Measurements from ENCODE around the gene SATB1. TPM values are rescaled to one million over a fixed set of nuclear protein-coding genes. Genes with fewer than 3 reads are reported as not detected.
"Not testable (repeated sequence)": the region's sequence is repeated elsewhere in the genome, so short reads cannot be mapped to it uniquely, and the experiment has no call there.

The SATB1 gene
- total and polyA plus RNA-seq, 2 of the 4 experiments (the other 2 are of a cell fraction) = 7.5 to 10.7 TPM

DNA sequence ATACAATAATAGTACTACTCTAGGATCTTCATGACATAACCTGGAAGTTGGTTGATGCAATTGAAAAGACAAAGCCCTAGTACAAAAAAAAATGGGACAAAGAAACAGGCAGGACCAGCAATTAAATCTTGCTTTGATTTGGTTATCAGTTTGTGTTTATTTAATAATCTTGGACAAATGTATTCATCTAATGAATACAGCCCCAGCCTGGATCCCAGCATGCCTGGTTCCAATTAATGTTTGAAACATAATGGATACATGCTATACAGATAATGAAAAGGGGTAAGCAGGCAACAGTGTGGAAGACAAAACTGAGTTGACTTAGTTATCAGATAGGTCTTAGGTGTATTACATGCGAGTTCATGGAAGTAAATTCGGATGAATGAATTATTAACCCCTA, 29.6 kb upstream of the SATB1 start:
- dilution Hi-C loops (cut with HindIII; ENCODE audit: low sequenced_read_pairs, unreplicated experiment) = no loop called here
- H2BK120ac ChIP-seq (ENCODE audit: low read depth, low read length) = no peak overlapping the region
- no peak overlapping the region for H3K4me3 ChIP-seq (ENCODE audit: insufficient read depth, low read depth, low read length)
- H3K27me3 ChIP-seq (ENCODE audit: control insufficient read depth, insufficient read depth, low read length) = no peaks in the 10 kb centered on the region
- H3K36me3 ChIP-seq (ENCODE audit: control insufficient read depth, insufficient read depth, low read length) = no peaks in the 10 kb centered on the region
- no peak for ATAC-seq (ENCODE audit: low read depth)
- WGBS, 2 experiments (ENCODE audit: extremely low coverage in 2 of 2, insufficient read length in 1 of 2) = no CpG with 5 or more reads among the region's 2 CpGs
- H2AK5ac ChIP-seq (ENCODE audit: low read depth, low read length) = no peak overlapping the region
- ChIA-PET CTCF (no interaction called here), POLR2A (ENCODE audit: unreplicated experiment) (no interaction called here)
- H3K79me1 ChIP-seq (ENCODE audit: low read depth in 1 of 2, low read length in 2 of 2) = no peaks in the 10 kb centered on the region
- no peak overlapping the region for H3K4ac ChIP-seq (ENCODE audit: low read depth, low read length)
- H2AFZ ChIP-seq (replicated peaks; ENCODE audit: low read length, poor library complexity) = no peak overlapping the region
- no peak overlapping the region for H4K8ac ChIP-seq (ENCODE audit: low read depth in 2 of 2, low read length in 2 of 2)
- H3K4me1 ChIP-seq (ENCODE audit: control insufficient read depth, insufficient read depth, low read length) = no peaks in the 10 kb centered on the region
- H2BK15ac ChIP-seq (ENCODE audit: low read depth, low read length) = no peak overlapping the region
- H2BK5ac ChIP-seq (ENCODE audit: low read depth, low read length, poor library complexity, severe bottlenecking) = no peak overlapping the region
- no peak overlapping the region for H3K4me2 ChIP-seq (ENCODE audit: low read depth, low read length)
- no peak for TF ChIP-seq POLR2A (IDR thresholded peaks at IDR 0.05; ENCODE audit: low read depth, low read length)
- TF ChIP-seq, protein P1, sequence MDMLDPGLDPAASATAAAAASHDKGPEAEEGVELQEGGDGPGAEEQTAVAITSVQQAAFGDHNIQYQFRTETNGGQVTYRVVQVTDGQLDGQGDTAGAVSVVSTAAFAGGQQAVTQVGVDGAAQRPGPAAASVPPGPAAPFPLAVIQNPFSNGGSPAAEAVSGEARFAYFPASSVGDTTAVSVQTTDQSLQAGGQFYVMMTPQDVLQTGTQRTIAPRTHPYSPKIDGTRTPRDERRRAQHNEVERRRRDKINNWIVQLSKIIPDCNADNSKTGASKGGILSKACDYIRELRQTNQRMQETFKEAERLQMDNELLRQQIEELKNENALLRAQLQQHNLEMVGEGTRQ (IDR thresholded peaks at IDR 0.05; ENCODE audit: low read depth, low read length) = no peak
- TF ChIP-seq RAD21 (IDR thresholded peaks at IDR 0.05; ENCODE audit: low read length) = no peak
- TF ChIP-seq MAZ (IDR thresholded peaks at IDR 0.05; ENCODE audit: borderline replicate concordance, low read depth, low read length) = no peak
- no peak for TF ChIP-seq FOS (IDR thresholded peaks at IDR 0.05; ENCODE audit: low read depth, low read length)
- TF ChIP-seq, protein P2, sequence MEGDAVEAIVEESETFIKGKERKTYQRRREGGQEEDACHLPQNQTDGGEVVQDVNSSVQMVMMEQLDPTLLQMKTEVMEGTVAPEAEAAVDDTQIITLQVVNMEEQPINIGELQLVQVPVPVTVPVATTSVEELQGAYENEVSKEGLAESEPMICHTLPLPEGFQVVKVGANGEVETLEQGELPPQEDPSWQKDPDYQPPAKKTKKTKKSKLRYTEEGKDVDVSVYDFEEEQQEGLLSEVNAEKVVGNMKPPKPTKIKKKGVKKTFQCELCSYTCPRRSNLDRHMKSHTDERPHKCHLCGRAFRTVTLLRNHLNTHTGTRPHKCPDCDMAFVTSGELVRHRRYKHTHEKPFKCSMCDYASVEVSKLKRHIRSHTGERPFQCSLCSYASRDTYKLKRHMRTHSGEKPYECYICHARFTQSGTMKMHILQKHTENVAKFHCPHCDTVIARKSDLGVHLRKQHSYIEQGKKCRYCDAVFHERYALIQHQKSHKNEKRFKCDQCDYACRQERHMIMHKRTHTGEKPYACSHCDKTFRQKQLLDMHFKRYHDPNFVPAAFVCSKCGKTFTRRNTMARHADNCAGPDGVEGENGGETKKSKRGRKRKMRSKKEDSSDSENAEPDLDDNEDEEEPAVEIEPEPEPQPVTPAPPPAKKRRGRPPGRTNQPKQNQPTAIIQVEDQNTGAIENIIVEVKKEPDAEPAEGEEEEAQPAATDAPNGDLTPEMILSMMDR (conservative IDR thresholded peaks at IDR 0.05; ENCODE audit: low read depth, low read length) = no peak
- in situ Hi-C loops (cut with MboI; ENCODE audit: low sequenced_read_pairs) = no loop called here
- H3K23ac ChIP-seq (ENCODE audit: low read depth, low read length) = no peak overlapping the region
- BruUV-seq (replicated peaks) = no TSS peak
- no peak overlapping the region for H3K14ac ChIP-seq (replicated peaks; ENCODE audit: low read depth, low read length)
- no peak overlapping the region for H2BK20ac ChIP-seq (ENCODE audit: low read depth, low read length)
- H2AK9ac ChIP-seq (replicated peaks; ENCODE audit: low read depth, low read length, poor library complexity) = no peak overlapping the region
- H4K91ac ChIP-seq (ENCODE audit: insufficient read depth, low read depth, low read length) = no peak overlapping the region
- H4K20me1 ChIP-seq (ENCODE audit: insufficient read depth, low read length) = no peaks in the 10 kb centered on the region
- H4K5ac ChIP-seq (ENCODE audit: low read depth, low read length) = no peak overlapping the region
- no peak overlapping the region for H3K18ac ChIP-seq (ENCODE audit: low read depth, low read length)
- intact Hi-C loops (cut with micrococcal nuclease) = no loop called here
- no peak for DNase-seq
- no peak overlapping the region for H3K56ac ChIP-seq (ENCODE audit: extremely low read depth, insufficient read depth, low read length)
- H3K27ac ChIP-seq (ENCODE audit: insufficient read depth, low read length) = no peak overlapping the region
- H3K9me1 ChIP-seq (ENCODE audit: insufficient read depth, low read length) = no peaks in the 10 kb centered on the region
- H3K9me3 ChIP-seq (ENCODE audit: control insufficient read depth, insufficient read depth, low read length) = no peaks in the 10 kb centered on the region
- no peak overlapping the region for H3K9ac ChIP-seq (ENCODE audit: low read depth, low read length)

DNA sequence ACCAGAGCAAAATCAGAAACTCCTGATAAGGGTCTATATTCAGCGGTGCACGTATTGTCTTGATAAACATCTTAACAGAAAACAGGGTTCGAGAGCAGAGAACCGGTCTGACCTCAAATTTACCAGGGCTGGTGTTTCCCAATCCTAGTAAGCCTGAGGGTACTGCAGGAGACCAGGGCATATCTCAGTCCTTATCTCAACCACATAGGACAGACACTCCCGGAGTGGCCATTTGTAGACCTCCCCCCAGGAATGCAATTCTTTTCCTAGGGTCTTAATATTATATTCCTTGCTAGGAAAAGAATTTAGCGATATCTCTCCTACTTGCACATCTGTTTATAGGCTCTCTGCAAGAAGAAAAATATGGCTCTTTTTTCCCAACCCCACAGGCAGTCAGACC, 24.5 kb upstream of the SATB1 start:
- H2AFZ ChIP-seq (replicated peaks; ENCODE audit: low read length, poor library complexity); in situ Hi-C loops (cut with MboI; ENCODE audit: low sequenced_read_pairs); H3K56ac ChIP-seq (ENCODE audit: extremely low read depth, insufficient read depth, low read length); H4K5ac ChIP-seq (ENCODE audit: low read depth, low read length); H3K9me3 ChIP-seq (ENCODE audit: control insufficient read depth, insufficient read depth, low read length); H3K23ac ChIP-seq (ENCODE audit: low read depth, low read length); H3K27ac ChIP-seq (ENCODE audit: insufficient read depth, low read length); H3K4ac ChIP-seq (ENCODE audit: low read depth, low read length); H4K20me1 ChIP-seq (ENCODE audit: insufficient read depth, low read length); dilution Hi-C loops (cut with HindIII; ENCODE audit: low sequenced_read_pairs, unreplicated experiment); H4K8ac ChIP-seq (ENCODE audit: low read depth in 2 of 2, low read length in 2 of 2); CTCF ChIA-PET; BruUV-seq (replicated peaks); POLR2A ChIA-PET (ENCODE audit: unreplicated experiment); H2BK15ac ChIP-seq (ENCODE audit: low read depth, low read length); H3K9ac ChIP-seq (ENCODE audit: low read depth, low read length); H4K91ac ChIP-seq (ENCODE audit: insufficient read depth, low read depth, low read length); H3K4me1 ChIP-seq (ENCODE audit: control insufficient read depth, insufficient read depth, low read length); H3K79me1 ChIP-seq (ENCODE audit: low read depth in 1 of 2, low read length in 2 of 2); H2BK120ac ChIP-seq (ENCODE audit: low read depth, low read length); DNase-seq; H2BK5ac ChIP-seq (ENCODE audit: low read depth, low read length, poor library complexity, severe bottlenecking); H3K14ac ChIP-seq (replicated peaks; ENCODE audit: low read depth, low read length); H2BK20ac ChIP-seq (ENCODE audit: low read depth, low read length); ATAC-seq (ENCODE audit: low read depth); H3K4me2 ChIP-seq (ENCODE audit: low read depth, low read length); H2AK5ac ChIP-seq (ENCODE audit: low read depth, low read length); intact Hi-C loops (cut with micrococcal nuclease); H3K36me3 ChIP-seq (ENCODE audit: control insufficient read depth, insufficient read depth, low read length); H3K9me1 ChIP-seq (ENCODE audit: insufficient read depth, low read length); H3K4me3 ChIP-seq (ENCODE audit: insufficient read depth, low read depth, low read length); H2AK9ac ChIP-seq (replicated peaks; ENCODE audit: low read depth, low read length, poor library complexity); H3K18ac ChIP-seq (ENCODE audit: low read depth, low read length): not testable (repeated sequence)
- H3K27me3 ChIP-seq (ENCODE audit: control insufficient read depth, insufficient read depth, low read length) = peaks cover 13% of the 10 kb centered on the region
- no CpG with 5 or more reads among the region's 6 CpGs for WGBS, 2 experiments (ENCODE audit: extremely low coverage in 2 of 2, insufficient read length in 1 of 2)

Data from IMR-90 (cell line).